OCI-LY3 (cell line): ENCODE data around the gene VTI1A.

Experiments
- H2AFZ ChIP-seq: fragments of 200-600, 300-600 bp; shearing (Covaris generic); 2 replicates; pipeline ENCODE4 v1.6.0; 2014; ENCODE audit warnings: antibody characterized with exemption, low read depth, low read length
- H3K27ac ChIP-seq: fragments of 200-600, 300-600 bp; sonication (generic); 2 replicates; pipeline ENCODE4 v1.5.1; 2014; ENCODE audit warnings: mild to moderate bottlenecking, low read length, moderate library complexity, mixed read lengths
- H3K27me3 ChIP-seq: fragments of 200-600, 300-600 bp; sonication (generic); 2 replicates; pipeline ENCODE4 v1.6.1; 2014; ENCODE audit warnings: low read depth, low read length, mixed read lengths
- H3K36me3 ChIP-seq: fragments of 200-600, 300-600 bp; sonication (generic); replicated peaks from 2 replicates; pipeline ENCODE3; 2014; ENCODE audit warnings: low read depth, low read length, mixed read lengths
- H3K4me1 ChIP-seq: fragments of 300-600, 200-600 bp; sonication (generic); 2 replicates; pipeline ENCODE4 v1.6.1; 2014; ENCODE audit warnings: low read length, mixed read lengths
- H3K4me2 ChIP-seq: fragments of 200-600, 300-600 bp; sonication (generic); 2 replicates; pipeline ENCODE4 v1.6.1; 2014; ENCODE audit warnings: low read length, mixed read lengths
- H3K4me3 ChIP-seq: fragments of 300-600, 200-600 bp; sonication (generic); 2 replicates; pipeline ENCODE4 v1.5.1; 2014; ENCODE audit warnings: antibody characterized with exemption, mild to moderate bottlenecking, low read length, moderate library complexity
- H3K79me2 ChIP-seq: fragments of 300-600, 200-600 bp; shearing (Covaris generic); 2 replicates; pipeline ENCODE4 v1.6.1; 2014; ENCODE audit warnings: mild to moderate bottlenecking, low read length, mixed read lengths
- H3K9ac ChIP-seq: fragments of 300-600, 200-600 bp; shearing (Covaris generic); 2 replicates; pipeline ENCODE4 v1.6.0; 2014; ENCODE audit warnings: mild to moderate bottlenecking, low read length, moderate library complexity
- H3K9me3 ChIP-seq: fragments of 200-600, 300-600 bp; shearing (Covaris generic); 2 replicates; pipeline ENCODE4 v1.6.1; 2014; ENCODE audit warnings: low read length, mixed read lengths; ENCODE audit not compliant: insufficient read depth
- H4K20me1 ChIP-seq: fragments of 200-600, 300-600 bp; sonication (generic); 2 replicates; pipeline ENCODE4 v1.6.1; 2016; ENCODE audit warnings: low read length, mixed read lengths; ENCODE audit not compliant: insufficient read depth
- EZH2phosphoT487 ChIP-seq: fragments of 200-600 bp; shearing (Covaris generic); IDR thresholded peaks from 2 replicates; pipeline ENCODE4 v1.6.1; 2018; ENCODE audit warnings: antibody characterized with exemption, mixed run types, low read depth
- TF ChIP-seq, protein P1 (sequence below): fragments of 200-600, 300-600 bp; sonication (generic); IDR thresholded peaks from 2 replicates; pipeline ENCODE4 v1.5.1; 2014; ENCODE audit warnings: antibody characterized with exemption, low read length, low read depth

VTI1A gene

DNA sequence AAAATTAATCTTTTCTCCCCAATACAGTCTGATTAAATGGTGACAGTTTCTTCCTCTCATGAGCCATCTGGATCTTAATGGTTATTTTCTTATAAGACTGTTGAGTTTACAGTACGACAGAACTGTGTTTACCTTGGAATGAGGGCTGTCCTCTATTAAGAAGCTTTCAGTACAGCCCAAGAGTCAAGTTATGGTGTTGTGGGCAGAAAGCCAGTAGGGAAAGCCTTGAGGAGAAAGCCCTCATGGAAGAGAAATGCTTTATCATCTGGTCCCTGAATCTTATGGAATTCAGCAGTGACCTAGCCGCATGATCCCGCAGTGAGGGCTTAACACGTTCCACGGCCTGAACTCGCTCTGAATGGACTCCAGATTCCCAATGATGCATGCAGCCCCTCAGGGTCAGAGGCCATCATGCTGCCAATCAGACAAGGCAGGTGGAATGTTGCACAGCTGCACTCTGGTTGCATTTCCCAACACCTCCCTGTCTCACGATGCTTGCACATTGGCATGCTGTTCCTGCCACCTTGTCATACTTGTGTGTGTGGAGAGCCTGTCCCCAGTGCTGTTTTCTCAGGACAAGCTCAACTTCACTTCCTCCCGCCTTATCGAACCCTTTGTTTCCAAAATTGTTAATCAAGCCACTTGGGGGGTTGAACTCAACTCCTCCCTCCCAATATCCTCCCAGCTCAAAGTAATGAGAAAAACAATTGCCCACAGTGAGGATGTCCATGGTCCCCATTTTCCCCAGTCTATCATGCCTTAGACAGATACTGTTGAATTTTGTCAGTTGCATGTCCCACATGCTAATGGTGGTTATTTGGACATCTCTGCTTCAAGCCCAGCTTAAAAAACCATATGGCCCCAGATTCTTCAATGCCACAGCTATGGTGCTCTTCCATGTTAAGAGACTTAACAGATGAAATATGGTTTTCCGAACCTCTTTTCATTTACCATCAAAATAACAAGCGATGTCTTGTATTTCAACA is 291.9 kb downstream of the VTI1A start:
- Histone ChIP-seq H2AFZ (no peak overlapping the region), H3K4me3 (no peak overlapping the region), H3K9me3 (no peaks in the 10 kb centered on the region), H3K27me3 (no peaks in the 10 kb centered on the region), H3K27ac (no peak overlapping the region), H3K9ac (no peak overlapping the region), H4K20me1 (no peaks in the 10 kb centered on the region), H3K36me3 (no peaks in the 10 kb centered on the region), H3K79me2 (no peaks in the 10 kb centered on the region), H3K4me1 (peaks cover 11% of the 10 kb centered on the region), H3K4me2 (no peak overlapping the region)
- TF ChIP-seq, protein P1, sequence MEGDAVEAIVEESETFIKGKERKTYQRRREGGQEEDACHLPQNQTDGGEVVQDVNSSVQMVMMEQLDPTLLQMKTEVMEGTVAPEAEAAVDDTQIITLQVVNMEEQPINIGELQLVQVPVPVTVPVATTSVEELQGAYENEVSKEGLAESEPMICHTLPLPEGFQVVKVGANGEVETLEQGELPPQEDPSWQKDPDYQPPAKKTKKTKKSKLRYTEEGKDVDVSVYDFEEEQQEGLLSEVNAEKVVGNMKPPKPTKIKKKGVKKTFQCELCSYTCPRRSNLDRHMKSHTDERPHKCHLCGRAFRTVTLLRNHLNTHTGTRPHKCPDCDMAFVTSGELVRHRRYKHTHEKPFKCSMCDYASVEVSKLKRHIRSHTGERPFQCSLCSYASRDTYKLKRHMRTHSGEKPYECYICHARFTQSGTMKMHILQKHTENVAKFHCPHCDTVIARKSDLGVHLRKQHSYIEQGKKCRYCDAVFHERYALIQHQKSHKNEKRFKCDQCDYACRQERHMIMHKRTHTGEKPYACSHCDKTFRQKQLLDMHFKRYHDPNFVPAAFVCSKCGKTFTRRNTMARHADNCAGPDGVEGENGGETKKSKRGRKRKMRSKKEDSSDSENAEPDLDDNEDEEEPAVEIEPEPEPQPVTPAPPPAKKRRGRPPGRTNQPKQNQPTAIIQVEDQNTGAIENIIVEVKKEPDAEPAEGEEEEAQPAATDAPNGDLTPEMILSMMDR: no peak
- no peak for TF ChIP-seq EZH2phosphoT487

DNA sequence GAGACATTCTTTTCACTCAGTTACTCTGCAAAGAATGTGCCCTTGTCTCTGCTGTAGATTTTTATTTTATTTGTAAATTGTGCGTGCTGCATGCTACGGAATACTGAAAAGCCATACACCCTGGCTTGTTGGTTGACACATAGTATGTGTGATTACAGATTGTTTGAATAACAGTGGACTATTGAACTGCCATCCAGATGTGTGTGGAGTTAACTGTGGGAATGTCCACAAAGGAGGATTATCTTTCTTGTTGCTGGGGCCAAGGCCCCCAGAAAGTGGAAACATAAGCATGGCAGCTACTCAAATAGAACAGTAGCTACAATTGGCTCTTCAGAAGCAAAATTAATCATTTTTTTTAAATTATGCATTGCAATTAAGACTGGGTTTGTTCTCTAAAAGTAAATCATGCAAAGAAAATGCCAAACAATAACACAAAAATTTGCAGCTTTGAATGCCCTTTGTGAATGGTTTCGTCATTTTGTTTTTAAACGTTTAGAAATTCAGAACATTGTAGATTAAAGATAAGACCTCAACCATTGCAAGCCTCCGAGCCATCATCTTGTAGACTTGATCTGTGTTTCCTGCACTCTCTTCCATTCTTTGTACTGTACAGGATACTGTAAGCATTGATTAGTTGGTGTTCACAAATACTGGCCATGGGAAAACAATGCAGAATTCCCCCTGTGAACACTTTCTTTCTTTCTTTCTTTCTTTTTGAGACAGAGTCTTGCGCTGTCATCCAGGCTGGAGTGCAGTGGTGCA is 292.8 kb downstream of the VTI1A start:
- TF ChIP-seq EZH2phosphoT487: no peak
- TF ChIP-seq, protein P1: no peak
- Histone ChIP-seq H3K9me3 (no peaks in the 10 kb centered on the region), H3K9ac (no peak overlapping the region), H3K4me2 (no peak overlapping the region), H3K4me1 (peaks cover 11% of the 10 kb centered on the region), H3K79me2 (no peaks in the 10 kb centered on the region), H3K27ac (no peak overlapping the region), H2AFZ (no peak overlapping the region), H3K4me3 (no peak overlapping the region), H4K20me1 (no peaks in the 10 kb centered on the region), H3K27me3 (no peaks in the 10 kb centered on the region), H3K36me3 (no peaks in the 10 kb centered on the region)

DNA sequence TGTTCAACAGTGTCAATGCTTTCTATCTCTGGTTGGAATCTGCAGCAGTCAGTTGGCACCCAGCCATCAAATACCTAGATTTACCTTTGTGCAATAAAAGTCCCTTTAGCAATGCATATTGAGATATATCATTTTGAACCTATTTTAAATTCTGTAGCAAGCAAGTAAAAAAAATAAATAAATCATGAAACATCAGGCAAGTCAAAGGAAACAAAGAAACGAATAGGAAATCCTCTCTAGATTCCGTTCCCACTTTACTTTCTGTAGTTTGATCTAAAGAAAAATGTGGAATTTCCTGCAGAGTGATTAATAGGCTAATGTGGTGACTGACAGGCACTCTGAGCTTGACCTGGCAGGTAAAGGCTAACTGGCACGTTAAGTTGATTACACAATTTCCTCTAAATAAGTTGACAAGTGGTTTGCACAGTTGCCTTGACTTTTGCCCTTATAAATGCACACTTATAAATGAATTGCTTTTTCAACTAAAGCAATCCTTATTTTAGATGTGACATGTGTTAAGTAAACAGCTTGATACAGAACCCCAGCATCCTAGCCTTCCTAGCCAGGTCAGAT is 294.9 kb downstream of the VTI1A start:
- no peak for TF ChIP-seq EZH2phosphoT487
- TF ChIP-seq, protein P1: no peak
- Histone ChIP-seq H3K36me3 (no peaks in the 10 kb centered on the region), H3K4me3 (no peak overlapping the region), H3K9me3 (no peaks in the 10 kb centered on the region), H3K27me3 (no peaks in the 10 kb centered on the region), H3K27ac (no peak overlapping the region), H2AFZ (no peak overlapping the region), H3K4me2 (no peak overlapping the region), H3K4me1 (peaks cover 11% of the 10 kb centered on the region), H4K20me1 (no peaks in the 10 kb centered on the region), H3K79me2 (no peaks in the 10 kb centered on the region), H3K9ac (no peak overlapping the region)
